Activated CD8-positive, alpha-beta memory T cell treated with anti-CD3 and anti-CD28 coated beads, Interleukin-2, amount 50 U/mL, for 24 hours (primary cell): Measurements from ENCODE around the gene TNFAIP8L1.
"Not testable (repeated sequence)": the region's sequence is repeated elsewhere in the genome, so short reads cannot be mapped to it uniquely, and the experiment has no call there.

Source experiments
- DNase-seq: peaks from one replicate; pipeline ENCODE4 v3.0.0-alpha.2; 2020; ENCODE audit errors: extremely low read depth

TNFAIP8L1 gene

DNA sequence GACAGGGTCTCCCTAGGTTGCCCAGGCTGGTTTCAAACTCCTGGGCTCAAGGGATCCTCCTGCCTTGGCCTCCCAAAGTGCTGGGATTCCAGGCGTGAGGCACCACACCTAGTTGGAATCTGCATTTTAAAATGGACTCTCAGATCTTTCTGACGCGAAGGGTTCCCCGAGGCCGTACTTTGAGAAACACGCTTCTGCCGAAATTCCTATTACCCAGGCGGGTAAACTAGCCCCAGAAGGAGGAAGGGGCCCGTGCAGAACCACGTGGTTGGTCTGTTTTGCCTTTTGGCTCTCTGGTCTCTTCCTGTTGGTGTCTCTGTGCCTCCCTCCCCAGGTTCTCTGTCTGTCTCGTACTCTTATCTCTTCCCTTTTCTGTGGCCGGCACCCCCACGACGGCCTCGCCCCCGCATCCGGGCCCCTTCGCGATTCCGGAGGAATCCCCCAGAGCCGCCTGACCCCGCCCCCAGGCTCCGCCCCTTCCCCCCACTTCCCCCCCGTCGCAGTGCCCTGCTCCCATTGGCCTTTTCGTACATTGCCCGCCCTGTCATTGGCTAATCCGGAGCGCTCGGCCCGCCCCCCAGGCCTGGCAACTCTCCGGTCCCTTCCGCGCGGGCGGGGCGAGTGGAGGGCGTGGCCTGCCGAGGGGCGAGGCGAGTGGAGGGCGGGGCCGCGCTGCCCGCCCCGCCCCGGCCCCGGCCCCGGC is at the start of gene TNFAIP8L1:
TSS of gene TNFAIP8L1 (plus strand) at position 689 of the 703 bp plus-strand sequence. CDS start 12,354 bp downstream, outside the sequence.
- DNase-seq, result peak; percentile 98

DNA sequence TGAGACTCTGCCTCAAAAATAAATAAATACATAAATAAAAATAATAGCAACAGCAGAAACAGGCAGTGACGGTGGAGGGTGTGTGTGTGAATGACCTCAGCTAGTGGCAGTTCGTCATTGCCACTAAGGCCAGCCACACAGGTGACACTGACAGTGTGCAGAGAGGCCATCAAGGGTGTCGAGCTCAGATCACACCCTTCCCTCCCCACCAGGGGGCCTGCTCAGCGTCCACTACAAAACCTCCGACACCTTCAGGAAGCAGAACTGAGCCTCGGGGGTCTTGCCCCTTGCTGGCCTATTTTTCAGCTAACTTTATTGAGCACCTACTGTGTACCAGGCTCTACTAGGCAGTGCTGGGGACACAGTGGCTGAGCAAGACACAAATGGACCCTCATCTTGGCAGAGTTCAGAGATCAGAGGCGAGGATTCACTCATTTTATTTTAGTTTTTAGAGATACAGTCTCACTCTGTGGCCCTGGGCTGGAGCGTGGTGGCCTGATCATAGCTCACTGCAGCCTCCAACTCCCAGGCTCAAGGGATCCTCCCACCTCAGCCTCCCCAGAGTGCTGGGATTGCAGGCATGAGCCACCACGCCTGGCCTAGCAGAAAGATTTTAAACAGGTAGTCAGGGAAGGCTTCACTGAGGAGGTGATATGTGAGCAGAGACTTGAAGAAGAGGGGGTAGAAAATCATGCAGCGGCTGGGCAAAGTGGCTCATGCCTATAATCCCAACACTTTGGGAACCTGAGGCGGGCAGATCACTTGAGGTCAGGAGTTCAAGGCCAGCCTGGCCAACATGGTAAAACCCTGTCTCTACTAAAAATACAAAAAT is 49.5 kb upstream of the TNFAIP8L1 start:
- DNase-seq, result no peak

DNA sequence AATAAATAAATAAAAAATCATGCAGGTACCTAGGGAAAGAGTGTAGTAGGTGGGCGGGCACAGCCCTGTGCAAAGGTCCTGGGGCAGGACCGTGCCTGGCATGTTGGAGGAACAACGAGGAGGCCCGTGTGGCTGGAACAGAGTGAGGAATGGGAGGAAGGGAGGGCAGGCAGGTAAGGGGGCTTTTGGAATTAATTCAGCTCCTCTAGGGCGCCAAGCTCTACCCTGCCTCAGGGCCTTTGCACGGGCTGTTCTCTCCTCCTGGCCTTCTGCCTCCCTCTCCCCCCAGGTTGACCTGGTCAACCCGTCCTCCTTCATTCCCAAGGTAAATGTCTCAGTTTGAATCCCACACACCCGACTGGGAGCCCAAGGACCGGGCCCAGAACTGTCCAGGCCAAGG is 48.8 kb upstream of the TNFAIP8L1 start:
- DNase-seq, result no peak

DNA sequence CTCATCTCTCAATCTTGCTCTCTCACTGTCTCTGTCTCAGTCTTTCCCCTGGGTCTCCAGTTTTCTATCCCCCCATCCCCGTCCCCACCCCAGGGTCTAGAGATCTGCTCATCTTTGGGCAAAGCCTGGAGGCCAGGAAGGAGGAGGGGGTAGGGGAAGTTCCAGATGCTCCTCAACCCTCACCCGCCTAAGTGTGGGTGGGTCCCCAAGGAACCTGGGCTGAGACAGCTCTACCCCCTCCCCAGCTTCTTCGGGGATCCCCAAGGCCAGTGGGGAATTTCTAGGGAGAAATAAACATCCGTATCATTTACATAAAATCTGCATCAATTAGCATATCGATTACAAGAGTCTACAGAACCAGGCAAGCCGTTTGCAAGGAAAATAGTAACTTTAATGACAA is 48.0 kb upstream of the TNFAIP8L1 start:
- no peak for DNase-seq

DNA sequence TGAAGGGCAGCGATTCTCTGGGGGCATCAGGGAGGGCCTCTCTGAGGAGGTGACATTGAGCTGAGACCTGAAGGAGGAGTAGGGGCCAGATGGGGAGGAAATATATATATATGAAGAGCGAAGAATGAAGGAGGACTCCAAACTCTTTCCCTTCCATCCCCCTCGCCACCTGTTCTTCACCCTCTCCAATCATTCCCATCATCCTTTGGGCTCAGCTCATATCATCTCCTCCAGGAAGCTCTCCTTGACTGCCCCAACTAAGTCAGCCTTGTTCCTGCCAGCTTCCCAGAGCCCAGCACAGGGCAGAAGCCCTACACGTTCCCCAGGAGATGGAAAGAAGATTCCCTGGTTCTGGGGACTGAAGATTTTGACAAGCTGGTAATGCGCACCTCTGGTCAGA is 46.9 kb upstream of the TNFAIP8L1 start:
- DNase-seq, result no peak

DNA sequence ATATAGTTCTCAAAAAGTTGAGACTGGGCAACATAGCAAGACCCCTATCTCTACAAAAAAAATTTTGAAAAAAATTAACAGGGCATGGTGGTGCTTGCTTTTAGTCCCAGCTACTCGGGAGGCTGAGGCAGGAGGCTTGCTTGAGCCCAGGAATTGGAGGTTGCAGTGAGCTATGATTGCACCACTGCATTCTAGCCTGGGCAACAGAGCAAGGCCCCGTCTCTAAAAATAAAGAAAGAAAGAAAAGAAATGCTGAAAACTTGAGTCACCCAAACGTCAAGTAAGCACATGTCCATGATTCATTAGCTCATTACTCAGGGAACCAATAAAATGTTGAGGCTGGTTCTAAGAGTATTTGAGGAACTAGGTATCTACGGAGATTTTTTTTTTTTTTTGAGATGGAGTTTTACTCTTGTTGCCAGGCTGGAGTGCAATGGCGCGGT is 45.9 kb upstream of the TNFAIP8L1 start:
- DNase-seq, result no peak

DNA sequence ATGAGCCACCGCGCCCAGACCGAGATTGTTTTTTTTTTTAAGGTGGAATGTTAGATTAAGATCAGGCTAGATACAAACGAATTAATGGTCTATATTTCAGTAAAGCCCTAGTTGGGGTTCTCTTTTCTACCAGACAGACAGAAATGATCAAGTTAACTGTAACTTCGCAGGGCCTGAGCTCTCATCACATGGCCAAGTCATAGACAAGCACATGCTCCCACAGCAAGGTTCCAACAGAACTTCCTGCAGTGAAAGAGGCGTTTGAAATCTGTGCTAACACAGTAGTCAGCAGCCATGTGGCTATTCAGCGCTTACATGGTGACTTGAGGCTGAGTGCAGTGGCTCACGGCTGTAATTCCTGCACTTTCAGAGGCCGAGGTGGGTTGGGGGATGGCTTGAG is 45.1 kb upstream of the TNFAIP8L1 start:
- no peak for DNase-seq

DNA sequence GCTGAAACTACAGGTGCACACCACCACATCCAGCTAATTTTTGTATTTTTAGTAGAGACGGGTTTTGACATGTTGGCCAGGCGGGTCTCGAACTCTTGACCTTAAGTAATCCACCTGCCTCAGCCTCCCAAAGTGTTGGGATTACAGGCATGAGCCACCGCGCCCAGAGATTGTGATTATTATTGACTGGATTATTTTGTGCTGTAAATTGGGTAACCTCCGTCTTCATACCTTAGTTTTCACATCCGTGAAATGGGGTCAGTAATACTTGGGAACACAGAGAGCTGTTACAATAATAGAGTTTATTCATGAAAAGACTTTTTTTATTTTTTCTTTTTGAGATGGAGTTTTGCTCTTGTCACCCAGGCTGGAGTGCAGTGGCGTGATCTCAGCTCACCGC is 44.2 kb upstream of the TNFAIP8L1 start:
- not testable (repeated sequence) for DNase-seq

DNA sequence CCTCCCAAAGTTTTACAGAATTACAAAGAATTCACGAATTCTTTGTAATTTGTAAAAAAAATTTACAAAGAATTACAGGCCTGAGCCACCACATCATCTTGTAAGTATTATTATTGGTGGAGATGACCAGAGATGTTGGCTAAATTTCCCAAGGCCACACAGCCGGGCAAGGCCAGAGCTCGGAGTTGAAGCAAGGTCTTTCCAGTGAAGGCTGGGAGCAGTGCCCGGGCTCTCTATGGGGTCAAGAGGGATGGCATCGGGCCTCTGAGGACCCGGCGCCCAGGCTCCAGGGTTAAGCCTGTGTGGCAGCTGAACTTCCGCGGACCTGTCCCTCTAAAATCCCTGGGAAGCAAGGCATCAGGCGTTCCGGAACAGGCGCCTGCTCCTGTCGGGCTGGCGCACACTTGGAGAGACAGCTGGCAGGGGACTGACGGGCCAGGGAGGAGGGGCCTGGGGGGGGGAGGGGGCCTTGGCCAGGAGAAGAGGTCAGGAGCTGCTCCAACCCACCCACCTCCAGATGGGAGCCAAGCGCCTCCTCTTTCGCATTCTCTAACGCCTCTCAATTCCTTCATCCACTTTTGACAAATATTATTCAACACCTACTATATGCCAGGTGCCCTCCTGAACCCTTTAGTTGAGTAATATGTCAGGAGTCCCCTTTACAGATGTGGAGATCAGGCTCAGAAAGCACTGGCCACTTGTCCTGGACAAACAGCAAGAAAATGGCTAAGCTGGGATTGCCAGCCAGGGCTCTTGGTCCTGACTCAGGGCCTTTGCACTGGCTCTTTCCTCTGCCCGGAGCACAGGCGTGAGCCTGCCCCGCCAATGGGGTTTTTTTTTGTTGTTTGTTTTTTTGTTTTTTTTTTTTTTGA is 43.0 kb upstream of the TNFAIP8L1 start:
- DNase-seq, result no peak

DNA sequence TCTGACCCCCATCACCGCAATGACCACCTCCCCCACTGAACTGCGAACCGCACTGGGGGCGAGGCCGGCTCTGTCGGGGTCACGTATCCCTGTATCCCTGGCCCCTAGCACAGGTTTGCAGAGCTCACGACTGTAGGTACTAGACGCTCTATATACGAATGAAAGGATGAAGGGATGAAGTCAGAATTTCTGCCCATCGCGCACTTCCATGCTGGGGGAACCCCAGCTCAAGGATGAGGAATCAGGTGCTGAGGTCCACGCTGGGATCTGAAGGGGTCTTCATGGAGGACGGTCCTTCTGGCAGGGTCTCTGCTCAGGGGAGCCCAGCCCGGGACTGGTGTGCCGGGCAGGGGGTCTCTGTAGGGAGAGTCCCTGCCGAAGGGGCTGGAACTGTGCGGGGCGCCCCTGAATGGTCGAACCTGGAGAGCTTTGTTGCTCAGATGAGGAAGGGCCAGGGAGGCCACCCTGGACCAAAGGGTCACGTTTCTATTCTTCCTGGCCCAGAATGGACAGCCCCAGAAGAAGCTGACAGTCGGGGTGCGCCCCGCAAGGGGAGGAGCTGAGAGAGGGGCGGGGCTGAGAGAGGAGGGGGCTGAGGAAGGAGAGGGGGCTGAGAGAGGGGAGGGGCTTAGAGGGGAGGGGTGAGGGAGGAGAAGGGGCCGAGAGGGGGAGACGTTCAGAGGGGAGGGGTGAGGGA is 41.9 kb upstream of the TNFAIP8L1 start:
- DNase-seq, result no peak

DNA sequence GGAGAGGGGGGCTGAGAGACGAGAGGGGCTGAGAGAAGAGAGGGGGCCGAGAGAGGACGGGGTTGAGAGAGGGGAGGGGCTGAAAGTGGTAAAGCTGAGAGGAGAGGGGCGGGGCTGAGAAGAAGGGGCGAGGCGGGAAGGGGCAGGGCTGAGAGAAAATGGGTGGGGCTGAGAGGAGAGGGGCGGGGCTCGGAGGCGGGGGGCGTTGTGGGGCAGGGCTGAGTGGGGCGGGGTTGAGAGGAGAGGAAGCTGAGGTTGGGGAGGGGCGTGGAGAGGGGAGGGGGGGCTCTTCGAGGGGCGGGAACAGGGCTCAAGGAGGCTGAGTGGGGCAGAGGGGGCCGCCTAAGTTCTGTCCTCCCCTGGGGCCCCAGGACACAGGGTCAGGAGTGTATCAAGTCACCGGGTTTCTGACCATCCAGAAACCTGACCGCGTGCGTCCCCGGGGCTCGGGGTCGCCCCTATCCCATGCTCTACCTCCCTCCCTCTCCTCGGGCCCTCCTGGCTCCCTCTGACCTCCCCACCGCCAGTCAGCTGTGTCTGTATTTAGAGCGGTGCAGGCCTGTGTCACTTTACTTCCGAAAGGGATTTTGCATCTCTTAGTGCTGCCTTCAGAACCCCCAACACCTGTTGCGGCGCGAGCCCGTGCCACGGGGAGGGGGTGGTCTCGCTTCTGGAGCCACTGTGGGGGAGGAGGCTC is 41.2 kb upstream of the TNFAIP8L1 start:
- DNase-seq, result peak; percentile 2

DNA sequence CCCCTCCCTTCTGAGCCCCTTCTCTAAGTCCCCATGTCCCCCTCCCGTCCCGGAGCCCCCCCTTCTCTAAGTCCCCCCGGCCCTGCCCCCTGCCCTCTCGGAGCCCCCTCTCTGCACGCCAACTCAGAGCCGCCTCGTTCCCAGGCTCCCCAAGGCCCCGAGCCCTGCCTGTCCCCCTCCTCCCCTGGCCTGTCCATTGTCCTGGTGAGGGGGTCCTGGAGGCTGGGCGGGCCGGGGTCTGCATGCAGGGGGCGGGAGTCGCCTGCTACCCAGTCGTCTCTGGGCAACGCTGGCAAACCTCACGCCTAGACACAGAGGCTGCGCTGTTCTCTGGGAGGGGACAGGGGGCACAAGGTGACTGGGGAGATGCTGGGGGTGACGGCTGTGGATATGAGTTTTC is 40.6 kb upstream of the TNFAIP8L1 start:
- DNase-seq, result no peak

DNA sequence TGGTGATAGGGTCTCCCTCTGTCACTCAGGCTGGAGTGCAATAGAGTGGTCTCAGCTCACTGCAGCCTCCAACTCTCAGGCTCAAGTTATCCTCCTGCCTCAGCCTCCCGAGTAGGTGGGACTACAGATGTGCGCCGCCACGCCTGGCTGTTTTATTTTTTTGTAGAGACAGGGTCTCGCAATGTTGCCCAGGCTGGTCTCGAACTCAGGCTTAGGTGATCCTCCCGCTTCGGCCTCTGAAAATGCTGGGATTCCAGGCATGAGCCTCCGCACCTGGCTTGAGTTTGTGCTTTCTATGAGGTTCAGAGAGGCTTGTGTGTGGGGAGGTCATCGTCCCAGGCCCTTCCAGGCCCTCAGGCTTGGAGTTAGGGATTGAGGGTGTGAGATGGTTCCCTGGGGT is 39.2 kb upstream of the TNFAIP8L1 start:
- no peak for DNase-seq

DNA sequence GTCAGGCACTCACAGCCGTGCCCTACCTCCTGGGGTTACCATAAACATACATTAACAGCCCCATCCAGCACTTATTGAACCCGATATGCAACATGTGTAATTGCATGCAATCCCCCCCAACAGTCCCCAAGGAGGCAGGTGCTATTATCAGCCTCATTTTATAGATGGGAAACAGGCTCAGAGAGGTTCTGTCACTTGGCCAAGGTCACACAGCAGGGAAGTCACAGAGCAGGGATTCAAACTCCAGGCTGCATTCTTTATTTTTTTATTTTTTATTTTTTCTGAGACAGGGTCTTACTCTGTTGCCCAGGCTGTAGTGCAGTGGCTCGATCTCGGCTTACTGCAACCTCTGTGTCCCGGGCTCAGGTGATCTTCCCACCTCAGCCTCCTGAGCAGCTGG is 38.4 kb upstream of the TNFAIP8L1 start:
- no peak for DNase-seq

DNA sequence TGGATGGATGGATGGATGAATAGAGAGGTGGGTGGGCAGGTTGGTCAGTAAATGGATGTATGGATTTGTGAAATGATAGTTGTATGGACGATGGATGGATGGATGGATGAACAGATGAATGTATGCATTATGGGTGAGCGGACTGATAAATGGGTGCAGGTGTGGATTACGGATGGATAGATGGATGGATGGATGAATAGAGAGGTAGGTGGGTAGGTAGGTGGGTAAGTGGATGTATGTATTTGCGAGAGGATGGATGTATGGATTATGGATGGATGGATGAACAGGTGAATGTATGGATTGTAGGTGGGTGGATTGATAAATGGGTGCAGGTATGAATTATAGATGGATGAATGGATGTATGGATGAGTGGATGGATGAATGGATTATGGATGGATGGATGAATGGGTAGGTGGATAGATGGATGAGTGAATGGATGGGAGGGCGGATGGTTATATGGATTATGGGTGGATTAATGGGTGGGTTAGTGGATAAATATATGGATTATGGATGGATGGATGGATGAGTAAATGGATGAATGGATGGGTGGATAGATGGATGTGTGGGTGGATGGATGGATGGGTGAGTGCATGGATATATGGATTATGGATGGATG is 37.0 kb upstream of the TNFAIP8L1 start:
- no peak for DNase-seq

DNA sequence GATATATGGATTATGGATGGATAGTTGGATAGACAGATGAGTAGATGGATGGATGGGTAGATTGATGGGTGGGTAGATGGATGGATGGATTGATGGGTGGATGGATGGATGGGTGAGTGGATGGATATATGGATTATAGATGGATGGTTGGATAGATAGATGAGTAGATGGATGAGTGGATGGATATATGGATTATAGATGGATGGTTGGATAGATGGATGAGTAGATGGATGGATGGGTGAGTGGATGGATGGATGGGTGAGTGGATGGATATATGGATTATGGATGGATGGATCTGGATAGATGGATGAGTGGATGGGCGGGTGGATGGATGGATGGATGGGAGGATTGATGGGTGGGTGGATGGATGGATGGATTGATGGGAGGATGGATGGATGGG is 36.4 kb upstream of the TNFAIP8L1 start:
- DNase-seq, result no peak

DNA sequence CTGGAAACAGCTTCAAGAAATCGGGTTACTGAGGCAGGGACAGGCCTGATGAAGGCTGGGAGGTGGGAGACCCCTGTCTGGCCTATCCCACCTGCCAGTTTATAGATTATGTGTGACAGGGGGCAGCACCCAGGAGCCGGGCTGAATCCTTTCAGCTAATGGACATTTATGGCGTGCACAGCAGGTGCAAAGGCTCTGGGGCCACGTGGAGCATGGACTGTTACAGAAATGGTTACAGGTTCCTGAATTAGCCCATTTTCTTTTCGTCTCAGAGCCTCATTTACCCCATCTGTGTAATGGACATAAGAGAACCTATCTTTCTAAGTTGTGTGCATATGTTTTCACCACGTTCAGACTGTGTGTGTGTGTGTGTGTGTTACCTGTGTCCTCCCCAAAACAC is 34.4 kb upstream of the TNFAIP8L1 start:
- DNase-seq, result no peak

DNA sequence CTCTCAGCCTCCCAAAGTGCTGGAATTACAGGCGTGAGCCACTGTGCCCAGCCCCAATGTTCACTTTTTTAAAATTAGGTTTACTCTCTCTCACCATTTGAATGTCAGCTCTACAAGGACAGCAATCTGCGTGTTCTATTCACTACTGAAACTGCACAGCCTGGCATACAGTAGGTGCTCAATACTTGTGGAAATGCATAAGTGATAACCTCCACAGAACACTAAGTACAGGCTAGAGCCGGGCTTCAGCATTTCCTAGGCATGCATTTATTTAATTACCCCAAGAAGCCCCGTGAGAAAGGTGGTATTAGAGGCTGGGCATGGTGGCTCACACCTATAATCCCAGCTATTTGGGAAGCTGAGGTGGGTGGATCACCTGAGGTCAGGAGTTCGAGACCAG is 33.1 kb upstream of the TNFAIP8L1 start:
- DNase-seq, result no peak

DNA sequence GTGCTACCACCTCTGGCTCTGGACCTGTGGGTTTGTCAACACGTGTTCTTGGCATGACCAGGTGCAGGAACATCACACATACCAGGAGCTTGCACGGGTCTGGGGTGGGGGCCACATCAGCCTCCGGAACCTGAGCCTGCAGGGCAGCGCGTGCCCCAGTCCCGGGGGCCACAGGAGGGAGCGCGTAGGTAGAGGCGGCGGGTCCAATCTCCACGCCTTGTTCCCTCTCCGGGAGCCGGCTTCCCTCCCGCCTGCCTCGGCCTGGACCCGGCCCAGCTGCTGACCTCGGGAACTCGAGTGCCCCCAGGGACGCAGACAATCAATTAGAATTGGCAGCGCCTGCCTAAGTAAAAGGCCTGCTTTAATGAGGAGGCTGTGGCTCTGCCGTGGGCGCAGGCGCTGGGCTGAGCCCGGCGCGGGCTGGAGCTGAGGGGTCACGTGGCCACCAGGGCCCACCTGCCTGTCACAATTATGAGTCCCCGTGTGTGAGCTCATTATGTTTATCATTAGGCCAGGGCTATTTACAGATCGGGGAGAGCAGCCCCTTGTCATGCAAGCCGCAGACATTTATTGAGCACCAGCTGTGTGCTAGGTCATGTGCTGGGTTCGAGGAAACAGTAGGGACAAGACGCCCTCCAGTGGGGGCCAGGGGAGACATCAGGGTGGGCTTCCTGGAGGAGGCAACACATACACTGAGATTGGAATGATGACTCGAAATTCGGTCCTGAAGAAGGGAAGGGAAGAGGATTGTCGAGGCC is 32.2 kb upstream of the TNFAIP8L1 start:
- no peak for DNase-seq
